GM12873 (cell line): ENCODE results near the gene TIMM44.

ENCODE experiments used
- CTCF ChIP-seq: IDR thresholded peaks from 2 replicates; pipeline ENCODE4 v1.5.1; 2012; ENCODE audit warnings: low read depth, mild to moderate bottlenecking, moderate library complexity, low read length, control low read depth; ENCODE audit not compliant: insufficient read depth; ENCODE audit errors: missing control alignments

Gene TIMM44

GRCh38 chr19:7879836-7880235 is 63.6 kb downstream of the TIMM44 start:
- TF ChIP-seq CTCF: no peak

GRCh38 chr19:7879111-7879807 is 64.2 kb downstream of the TIMM44 start:
- TF ChIP-seq CTCF: no peak

GRCh38 chr19:7877249-7877836 is 66.1 kb downstream of the TIMM44 start:
- no peak for TF ChIP-seq CTCF
